ENCODE results near the gene WDR70.
"Not testable (repeated sequence)": the region's sequence is repeated elsewhere in the genome, so short reads cannot be mapped to it uniquely, and the experiment has no call there.

GRCh38 chr5:37415456-37415855 is 36.3 kb downstream of the WDR70 start:
- TF ChIP-seq POLR2A (IDR thresholded peaks at IDR 0.05; ENCODE audit: low read depth, low read length); PAX5 (IDR thresholded peaks at IDR 0.05; ENCODE audit: insufficient read depth, low read length, severe bottlenecking); POLR2AphosphoS5 (IDR thresholded peaks at IDR 0.05; ENCODE audit: low read depth, low read length): not testable (repeated sequence)

All from GM12891 (cell line).